CD14-positive monocyte (primary cell): ENCODE measurements around the gene DNAJC6. TPM values are rescaled to one million over a fixed set of nuclear protein-coding genes. Genes with fewer than 3 reads are reported as not detected.

Source experiments
- DNase-seq, 3 donors: peaks; one replicate each; pipeline ENCODE4 v3.0.0-alpha.2; 2011 to 2022
- H2AFZ ChIP-seq: 2 replicates; pipeline ENCODE4 v1.6.0; 2012; ENCODE audit warnings: mild to moderate bottlenecking, low read depth, low read length, inconsistent platforms; ENCODE audit not compliant: insufficient read depth, poor library complexity, severe bottlenecking
- H3K27ac ChIP-seq, 2 donors: 1 replicate in 1 of 2; 2 replicates in 1 of 2; pipeline ENCODE4 v1.5.1; 2012 to 2013; ENCODE audit warnings: low read length in 2 of 2, control low read depth in 1 of 2, inconsistent platforms in 1 of 2, low read depth in 1 of 2, mild to moderate bottlenecking in 1 of 2
- H3K27me3 ChIP-seq, 2 donors: one replicate each; pipeline versions ENCODE4 v1.6.0 to v1.6.1; 2011 to 2013; ENCODE audit warnings: low read length in 2 of 2; ENCODE audit not compliant: control insufficient read depth in 2 of 2, insufficient read depth in 2 of 2
- H3K36me3 ChIP-seq, 2 donors: replicated peaks in 1 of 2; 1 replicate in 1 of 2; 2 replicates in 1 of 2; pipeline versions ENCODE4 v1.5.1 to v1.6.1; 2012 to 2013; ENCODE audit warnings: low read length in 2 of 2, control low read depth in 1 of 2, inconsistent platforms in 1 of 2, mild to moderate bottlenecking in 1 of 2; ENCODE audit not compliant: insufficient read depth in 2 of 2, control insufficient read depth in 1 of 2
- H3K4me1 ChIP-seq, 2 donors: 1 replicate in 1 of 2; 2 replicates in 1 of 2; pipeline versions ENCODE4 v1.5.1 to v1.6.1; 2012 to 2013; ENCODE audit warnings: low read length in 2 of 2, control low read depth in 1 of 2, inconsistent platforms in 1 of 2, mild to moderate bottlenecking in 1 of 2, moderate library complexity in 1 of 2; ENCODE audit not compliant: insufficient read depth in 2 of 2, control insufficient read depth in 1 of 2
- H3K4me2 ChIP-seq: replicated peaks from 2 replicates; pipeline ENCODE3; 2012; ENCODE audit warnings: low read length, moderate library complexity, mild to moderate bottlenecking; ENCODE audit not compliant: poor library complexity, severe bottlenecking; ENCODE audit errors: extremely low read depth
- H3K4me3 ChIP-seq, 3 experiments: fragments of 200-600 bp in 1 of 3; sonication (generic) in 1 of 3; replicated peaks in 1 of 3; 1 replicate in 2 of 3; 2 replicates in 1 of 3; pipeline ENCODE4 v1.5.1; 2011 to 2013; ENCODE audit warnings: low read length in 3 of 3, mild to moderate bottlenecking in 3 of 3, control low read depth in 2 of 3, low read depth in 2 of 3, inconsistent platforms in 1 of 3, moderate library complexity in 1 of 3
- H3K79me2 ChIP-seq: 2 replicates; pipeline ENCODE4 v1.6.0; 2012; ENCODE audit warnings: mild to moderate bottlenecking, control low read depth, inconsistent platforms, low read length, moderate library complexity; ENCODE audit not compliant: insufficient read depth
- H3K9ac ChIP-seq: 2 replicates; pipeline ENCODE4 v1.6.0; 2017; ENCODE audit warnings: low read length, mild to moderate bottlenecking; ENCODE audit not compliant: insufficient read depth, poor library complexity, severe bottlenecking
- H3K9me3 ChIP-seq, 2 donors: replicated peaks in 1 of 2; 1 replicate in 1 of 2; 2 replicates in 1 of 2; pipeline versions ENCODE4 v1.5.1 to v1.6.1; 2012 to 2013; ENCODE audit warnings: low read length in 2 of 2, control low read depth in 1 of 2; ENCODE audit not compliant: control insufficient read depth in 1 of 2, insufficient read depth in 1 of 2
- H4K20me1 ChIP-seq: 2 replicates; pipeline ENCODE4 v1.6.0; 2012; ENCODE audit warnings: mild to moderate bottlenecking, low read length, control low read depth, moderate library complexity; ENCODE audit not compliant: insufficient read depth
- H3K27ac Mint-ChIP-seq, 7 donors: one replicate each; pipeline ENCODE4 v1.8.0; 2020; ENCODE audit warnings: mild to moderate bottlenecking in 7 of 7, mixed read lengths in 7 of 7, moderate library complexity in 6 of 7, inconsistent platforms in 2 of 7
- H3K27me3 Mint-ChIP-seq, 3 donors: one replicate each; pipeline ENCODE4 v1.8.0; 2021 to 2022; ENCODE audit warnings: low read depth in 3 of 3, mild to moderate bottlenecking in 3 of 3, mixed read lengths in 3 of 3, moderate library complexity in 3 of 3, inconsistent platforms in 1 of 3
- H3K36me3 Mint-ChIP-seq, 2 donors: one replicate each; pipeline ENCODE4 v1.8.0; 2020; ENCODE audit warnings: mixed read lengths in 2 of 2, inconsistent platforms in 1 of 2, mild to moderate bottlenecking in 1 of 2
- H3K4me1 Mint-ChIP-seq: one replicate; pipeline ENCODE4 v1.8.0; 2020; ENCODE audit warnings: mild to moderate bottlenecking, mixed read lengths
- H3K4me3 Mint-ChIP-seq, 2 donors: one replicate each; pipeline ENCODE4 v1.8.0; 2020; ENCODE audit warnings: mild to moderate bottlenecking in 2 of 2, mixed read lengths in 2 of 2, moderate library complexity in 1 of 2
- H3K9me3 Mint-ChIP-seq, 7 donors: one replicate each; pipeline ENCODE4 v1.8.0; 2020 to 2022; ENCODE audit warnings: mixed read lengths in 7 of 7, mild to moderate bottlenecking in 6 of 7, moderate library complexity in 6 of 7, inconsistent platforms in 2 of 7
- CTCF ChIP-seq: fragments of 200-600 bp; IDR thresholded peaks from one replicate; pipeline ENCODE4 v1.8.0; 2022; ENCODE audit warnings: antibody characterized with exemption, mild to moderate bottlenecking
- WGBS: methylation state at CpG from one replicate; pipeline ENCODE4 v1.1.5; 2013; ENCODE audit warnings: missing lambda C conversion rate; ENCODE audit not compliant: insufficient coverage; 5-methylcytosine and 5-hydroxymethylcytosine counted together
- intact Hi-C, 2 donors: fragments of 100-400 bp; cut with micrococcal nuclease; formaldehyde crosslinking; loops; one replicate each; pipeline versions ENCODE4 v1.15.0 to v1.15.1; 2023
- polyA plus RNA-seq, 3 donors: library from polyadenylated mRNA; depleted of rRNA in 1 of 3; unstranded in 2 of 3; stranded (reverse) in 1 of 3; fragments of 300-500 nt in 2 of 3; fragments of >200 nt in 1 of 3; fragmentation: Illumina TruSeq in 2 of 3; gene quantifications; 1 replicate in 2 of 3; 2 replicates in 1 of 3; pipeline ENCODE4 v1.2.3, GENCODE V29; 2012 to 2021

The DNAJC6 gene
- polyA plus RNA-seq, 3 donors: 0.05 TPM; not detected in 2

GRCh38 chr1:65440322-65440900 lies 131.1 kb downstream of the DNAJC6 start:
- 74% methylated on average over 8 of the region's 12 CpGs for WGBS
- intact Hi-C loops: no loop called here

GRCh38 chr1:65440915-65441314 lies 131.6 kb downstream of the DNAJC6 start:
- no peaks in the 10 kb centered on the region for H3K9me3 ChIP-seq
- H3K79me2 ChIP-seq: no peaks in the 10 kb centered on the region
- peaks cover 7 to 10% of the 10 kb centered on the region in 2 donors for H3K36me3 Mint-ChIP-seq
- H3K36me3 ChIP-seq: peaks cover 4 to 12% of the 10 kb centered on the region in 2 donors
- H3K4me3 Mint-ChIP-seq: no peak overlapping the region
- no peaks in the 10 kb centered on the region for H3K27me3 ChIP-seq
- TF ChIP-seq CTCF: no peak
- no peak for DNase-seq
- no peaks in the 10 kb centered on the region for H3K4me1 Mint-ChIP-seq
- H3K4me1 ChIP-seq: no peaks in the 10 kb centered on the region
- no peak overlapping the region for H3K27ac Mint-ChIP-seq
- H2AFZ ChIP-seq: no peak overlapping the region
- no peaks in the 10 kb centered on the region for H4K20me1 ChIP-seq
- H3K9ac ChIP-seq: no peak overlapping the region
- H3K27me3 Mint-ChIP-seq: peaks cover 0 to 2% (median 0%) of the 10 kb centered on the region in 3 donors
- H3K27ac ChIP-seq: no peak overlapping the region
- intact Hi-C loops: no loop called here
- WGBS: 67% methylated on average over 1 of the region's 1 CpG
- no peak overlapping the region for H3K4me2 ChIP-seq
- peaks cover 0 to 3% (median 0%) of the 10 kb centered on the region in 7 donors for H3K9me3 Mint-ChIP-seq
- no peak overlapping the region for H3K4me3 ChIP-seq

More at GRCh38 chr1:65440322-65440900, 131.1 kb downstream of the DNAJC6 start:
- Histone ChIP-seq H4K20me1 (no peaks in the 10 kb centered on the region), H3K4me3 (no peak overlapping the region), H3K79me2 (no peaks in the 10 kb centered on the region), H3K9me3 (no peaks in the 10 kb centered on the region), H2AFZ (no peak overlapping the region), H3K4me1 (no peaks in the 10 kb centered on the region), H3K36me3 (peaks cover 6 to 16% of the 10 kb centered on the region in 2 donors), H3K27me3 (no peaks in the 10 kb centered on the region), H3K27ac (no peak overlapping the region), H3K4me2 (no peak overlapping the region), H3K9ac (no peak overlapping the region)
- Mint-ChIP-seq H3K36me3 (peaks cover 9 to 14% of the 10 kb centered on the region in 2 donors), H3K9me3 (peaks cover 0 to 3% (median 0%) of the 10 kb centered on the region in 7 donors), H3K27ac (no peak overlapping the region), H3K27me3 (peaks cover 0 to 2% (median 0%) of the 10 kb centered on the region in 3 donors), H3K4me1 (no peaks in the 10 kb centered on the region), H3K4me3 (no peak overlapping the region)
- no peak for DNase-seq
- no peak for TF ChIP-seq CTCF
